Cardiac muscle cell (in vitro differentiated cells and primary cell): Measurements from ENCODE around the gene LPAR2. TPM values are rescaled to one million over a fixed set of nuclear protein-coding genes. Genes with fewer than 3 reads are reported as not detected.

ENCODE experiments used
- DNase-seq, 2 donors: peaks; one replicate each; pipeline versions ENCODE4 v3.0.0 to v3.0.0-alpha.2; 2010 to 2017; ENCODE audit warnings: low read depth in 1 of 2, low spot score in 1 of 2
- H3K27ac ChIP-seq: fragments of 200-600 bp; sonication (generic); 2 replicates; pipeline ENCODE4 v1.5.1; 2016
- H3K27me3 ChIP-seq: fragments of 200-600 bp; sonication (generic); 2 replicates; pipeline ENCODE4 v1.6.0; 2016; ENCODE audit warnings: control low read depth
- H3K36me3 ChIP-seq: fragments of 200-600 bp; sonication (generic); 2 replicates; pipeline ENCODE4 v1.5.1; 2016; ENCODE audit warnings: control low read depth
- H3K4me1 ChIP-seq: fragments of 200-600 bp; sonication (generic); 2 replicates; pipeline ENCODE4 v1.8.1; 2017; ENCODE audit warnings: low read depth, mild to moderate bottlenecking, mixed run types
- H3K4me3 ChIP-seq: fragments of 200-600 bp; sonication (generic); 2 replicates; pipeline ENCODE4 v1.5.1; 2016; ENCODE audit warnings: mild to moderate bottlenecking
- H3K9me3 ChIP-seq: fragments of 200-600 bp; sonication (generic); 2 replicates; pipeline ENCODE4 v1.5.1; 2017; ENCODE audit warnings: low read depth, mild to moderate bottlenecking, control low read depth
- polyA plus RNA-seq: library from polyadenylated mRNA; unstranded; fragments of >200 nt; fragmentation: Nextera tagmentation; extraction: Ambion mirVana; gene quantifications from 2 replicates; pipeline ENCODE4 v1.2.1, GENCODE V29; 2016
- total RNA-seq: library from RNA; depleted of rRNA; stranded (reverse); fragments of >200 nt; gene quantifications from 2 replicates; pipeline ENCODE4 v1.2.3, GENCODE V29; 2016
- TF ChIP-seq, protein P1 (sequence below): IDR thresholded peaks from 2 replicates; pipeline ENCODE4 v1.5.1; 2012; ENCODE audit warnings: low read depth, mild to moderate bottlenecking, low read length

The LPAR2 gene
- total RNA-seq (29.7 and 39.9 TPM in 2 replicates), polyA plus RNA-seq (56.6 and 62.2 TPM in 2 replicates)

GRCh38 chr19:19627621-19628500 is at the start of gene LPAR2:
TSS of gene LPAR2 (minus strand) at chr19:19628220. CDS start at chr19:19627275, 945 bp downstream.
- peak; percentile 21 to 69 for DNase-seq
- TF ChIP-seq, protein P1, sequence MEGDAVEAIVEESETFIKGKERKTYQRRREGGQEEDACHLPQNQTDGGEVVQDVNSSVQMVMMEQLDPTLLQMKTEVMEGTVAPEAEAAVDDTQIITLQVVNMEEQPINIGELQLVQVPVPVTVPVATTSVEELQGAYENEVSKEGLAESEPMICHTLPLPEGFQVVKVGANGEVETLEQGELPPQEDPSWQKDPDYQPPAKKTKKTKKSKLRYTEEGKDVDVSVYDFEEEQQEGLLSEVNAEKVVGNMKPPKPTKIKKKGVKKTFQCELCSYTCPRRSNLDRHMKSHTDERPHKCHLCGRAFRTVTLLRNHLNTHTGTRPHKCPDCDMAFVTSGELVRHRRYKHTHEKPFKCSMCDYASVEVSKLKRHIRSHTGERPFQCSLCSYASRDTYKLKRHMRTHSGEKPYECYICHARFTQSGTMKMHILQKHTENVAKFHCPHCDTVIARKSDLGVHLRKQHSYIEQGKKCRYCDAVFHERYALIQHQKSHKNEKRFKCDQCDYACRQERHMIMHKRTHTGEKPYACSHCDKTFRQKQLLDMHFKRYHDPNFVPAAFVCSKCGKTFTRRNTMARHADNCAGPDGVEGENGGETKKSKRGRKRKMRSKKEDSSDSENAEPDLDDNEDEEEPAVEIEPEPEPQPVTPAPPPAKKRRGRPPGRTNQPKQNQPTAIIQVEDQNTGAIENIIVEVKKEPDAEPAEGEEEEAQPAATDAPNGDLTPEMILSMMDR = no peak
- Histone ChIP-seq H3K36me3 (no peaks in the 10 kb centered on the region), H3K4me1 (no peaks in the 10 kb centered on the region), H3K4me3 (peak within 1 kb of the TSS; percentile 68), H3K27me3 (no peaks in the 10 kb centered on the region), H3K9me3 (no peaks in the 10 kb centered on the region), H3K27ac (no peak within 1 kb of the TSS)

DNA sequence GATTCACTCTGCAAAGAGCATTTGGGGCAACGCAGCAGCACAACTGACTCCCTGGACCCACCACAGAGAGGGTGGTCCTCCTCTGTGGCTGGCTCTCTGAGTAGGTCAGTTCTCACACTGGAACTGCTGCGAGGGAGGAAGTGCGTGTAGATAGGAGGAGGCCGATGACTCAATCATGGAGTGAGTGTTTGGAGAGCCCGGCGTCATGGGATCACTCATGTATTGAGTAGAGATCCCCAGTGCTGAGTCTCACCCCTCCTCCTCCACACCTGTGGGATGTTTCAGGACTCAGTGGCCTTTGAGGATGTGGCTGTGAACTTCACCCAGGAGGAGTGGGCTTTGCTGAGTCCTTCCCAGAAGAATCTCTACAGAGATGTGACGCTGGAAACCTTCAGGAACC is 49.6 kb upstream of the LPAR2 start:
- H3K4me3 ChIP-seq = no peak overlapping the region
- TF ChIP-seq, protein P1 = no peak
- H3K27ac ChIP-seq = no peak overlapping the region
- no peaks in the 10 kb centered on the region for H3K4me1 ChIP-seq
- H3K36me3 ChIP-seq = peaks cover 10% of the 10 kb centered on the region
- no peak for DNase-seq
- H3K27me3 ChIP-seq = no peaks in the 10 kb centered on the region
- no peaks in the 10 kb centered on the region for H3K9me3 ChIP-seq

GRCh38 chr19:19674315-19674714 is 46.3 kb upstream of the LPAR2 start:
- Histone ChIP-seq H3K4me1 (no peaks in the 10 kb centered on the region), H3K27me3 (no peaks in the 10 kb centered on the region), H3K4me3 (no peak overlapping the region), H3K27ac (no peak overlapping the region), H3K36me3 (peaks cover 6% of the 10 kb centered on the region), H3K9me3 (no peaks in the 10 kb centered on the region)
- TF ChIP-seq, protein P1 = no peak
- DNase-seq = no peak

GRCh38 chr19:19672816-19673215 is 44.8 kb upstream of the LPAR2 start:
- H3K4me3 ChIP-seq = no peak overlapping the region
- H3K27ac ChIP-seq = no peak overlapping the region
- TF ChIP-seq, protein P1 = no peak
- H3K27me3 ChIP-seq = no peaks in the 10 kb centered on the region
- no peaks in the 10 kb centered on the region for H3K9me3 ChIP-seq
- H3K36me3 ChIP-seq = no peaks in the 10 kb centered on the region
- DNase-seq = no peak
- no peaks in the 10 kb centered on the region for H3K4me1 ChIP-seq

GRCh38 chr19:19670070-19670551 is 42.1 kb upstream of the LPAR2 start:
- Histone ChIP-seq H3K27ac (no peak overlapping the region), H3K9me3 (no peaks in the 10 kb centered on the region), H3K4me3 (peak overlapping the region; percentile 95), H3K27me3 (no peaks in the 10 kb centered on the region), H3K4me1 (no peaks in the 10 kb centered on the region), H3K36me3 (no peaks in the 10 kb centered on the region)
- TF ChIP-seq, protein P1 = no peak
- no peak for DNase-seq
